WTC11 (cell line): Measurements from ENCODE around the gene MYO19. TPM values are rescaled to one million over a fixed set of nuclear protein-coding genes. Genes with fewer than 3 reads are reported as not detected.

Source experiments
- ATAC-seq: fragments of 200-7000 bp; cut with Tn5 transposase; 2 replicates; pipeline ENCODE4 v1.10.0; 2021; ENCODE audit warnings: mild to moderate bottlenecking, moderate library complexity
- CTCF ChIA-PET: fragments of 300-600 bp; sonication (Branson Sonifier 250); formaldehyde crosslinking; loops from one replicate; lab custom pipeline; 2021; ENCODE audit warnings: antibody characterized with exemption; lab: Charles Lee
- POLR2A ChIA-PET: fragments of 350-600 bp; sonication (Branson Sonifier 250); formaldehyde crosslinking; loops from one replicate; lab custom pipeline; 2021; ENCODE audit warnings: antibody characterized with exemption; lab: Charles Lee
- DNase-seq: peaks from one replicate; pipeline ENCODE4 v3.0.0; 2021; ENCODE audit warnings: low spot score
- H3K27ac Mint-ChIP-seq: 2 replicates; pipeline ENCODE4 v1.8.0; 2021; ENCODE audit warnings: mixed read lengths
- H3K27me3 Mint-ChIP-seq: 2 replicates; pipeline ENCODE4 v1.8.0; 2021; ENCODE audit warnings: low read depth, mild to moderate bottlenecking, moderate library complexity, mixed read lengths
- H3K36me3 Mint-ChIP-seq: 2 replicates; pipeline ENCODE4 v1.8.0; 2021; ENCODE audit warnings: mixed read lengths
- H3K4me1 Mint-ChIP-seq: 2 replicates; pipeline ENCODE4 v1.8.0; 2022; ENCODE audit warnings: mixed read lengths
- H3K4me3 Mint-ChIP-seq: 2 replicates; pipeline ENCODE4 v1.8.0; 2021; ENCODE audit warnings: mild to moderate bottlenecking, moderate library complexity, mixed read lengths
- H3K9me3 Mint-ChIP-seq: 2 replicates; pipeline ENCODE4 v1.8.0; 2021; ENCODE audit warnings: mixed read lengths
- AFF4 ChIP-seq: sonication (generic); formaldehyde crosslinking; IDR thresholded peaks from 2 replicates; pipeline ENCODE4 v1.8.1; 2023; ENCODE audit warnings: mild to moderate bottlenecking, missing genetic modification reagents, borderline replicate concordance
- AR ChIP-seq: fragments of 250-450 bp; sonication (Bioruptor Pico); IDR thresholded peaks from 2 replicates; pipeline ENCODE4 v1.9.0; 2021; ENCODE audit warnings: mild to moderate bottlenecking
- ATF1 ChIP-seq: sonication (generic); formaldehyde crosslinking; IDR thresholded peaks from 2 replicates; pipeline ENCODE4 v1.8.1; 2023; ENCODE audit warnings: mild to moderate bottlenecking, moderate library complexity, missing genetic modification reagents
- IRF1 ChIP-seq: sonication (generic); formaldehyde crosslinking; IDR thresholded peaks from 2 replicates; pipeline ENCODE4 v1.8.0; 2023; ENCODE audit warnings: missing genetic modification reagents
- JAZF1 ChIP-seq: fragments of 250-450 bp; sonication (Bioruptor Pico); IDR thresholded peaks from 2 replicates; pipeline ENCODE4 v1.9.0; 2021; ENCODE audit warnings: moderate library complexity, mild to moderate bottlenecking, inconsistent platforms
- JUN ChIP-seq: sonication (generic); formaldehyde crosslinking; IDR thresholded peaks from 2 replicates; pipeline ENCODE4 v1.8.0; 2023; ENCODE audit warnings: mild to moderate bottlenecking, missing genetic modification reagents
- MLX ChIP-seq: sonication (generic); formaldehyde crosslinking; IDR thresholded peaks from 2 replicates; pipeline ENCODE4 v1.8.1; 2023; ENCODE audit warnings: mild to moderate bottlenecking, missing genetic modification reagents, moderate library complexity
- NFATC4 ChIP-seq: fragments of 250-450 bp; sonication (Bioruptor Pico); IDR thresholded peaks from 2 replicates; pipeline ENCODE4 v1.9.0; 2021; ENCODE audit warnings: mild to moderate bottlenecking
- NFE2L1 ChIP-seq: sonication (generic); formaldehyde crosslinking; IDR thresholded peaks from 2 replicates; pipeline ENCODE4 v1.8.1; 2023; ENCODE audit warnings: missing genetic modification reagents
- NR1H2 ChIP-seq: sonication (generic); formaldehyde crosslinking; IDR thresholded peaks from 2 replicates; pipeline ENCODE4 v1.9.0; 2021; ENCODE audit warnings: mild to moderate bottlenecking, moderate library complexity, missing genetic modification reagents
- OVOL2 ChIP-seq: fragments of 250-450 bp; sonication (Bioruptor Pico); IDR thresholded peaks from 2 replicates; pipeline ENCODE4 v1.9.0; 2021; ENCODE audit warnings: mild to moderate bottlenecking, borderline replicate concordance
- RELA ChIP-seq: sonication (generic); formaldehyde crosslinking; IDR thresholded peaks from 2 replicates; pipeline ENCODE4 v1.8.1; 2022; ENCODE audit warnings: missing genetic modification reagents, mild to moderate bottlenecking, borderline replicate concordance
- RORB ChIP-seq: fragments of 250-450 bp; sonication (Bioruptor Pico); IDR thresholded peaks from 2 replicates; pipeline ENCODE4 v1.9.0; 2021; ENCODE audit warnings: mild to moderate bottlenecking
- SMAD4 ChIP-seq: sonication (generic); formaldehyde crosslinking; IDR thresholded peaks from 2 replicates; pipeline ENCODE4 v1.8.0; 2022; ENCODE audit warnings: mild to moderate bottlenecking, missing genetic modification reagents
- SP1 ChIP-seq: sonication (generic); formaldehyde crosslinking; conservative IDR thresholded peaks from 2 replicates; pipeline ENCODE4 v1.8.1; 2022; ENCODE audit warnings: missing genetic modification reagents
- STAT6 ChIP-seq: sonication (generic); formaldehyde crosslinking; conservative IDR thresholded peaks from 2 replicates; pipeline ENCODE4 v1.8.1; 2023; ENCODE audit warnings: mild to moderate bottlenecking, low read depth, missing genetic modification reagents, moderate library complexity
- TCF7 ChIP-seq: sonication (generic); formaldehyde crosslinking; IDR thresholded peaks from 2 replicates; pipeline ENCODE4 v1.8.0; 2022; ENCODE audit warnings: mild to moderate bottlenecking, low read depth, missing genetic modification reagents, moderate library complexity
- TEAD4 ChIP-seq: sonication (generic); formaldehyde crosslinking; IDR thresholded peaks from 2 replicates; pipeline ENCODE4 v1.8.0; 2022; ENCODE audit warnings: mild to moderate bottlenecking, missing genetic modification reagents
- TP53 ChIP-seq: sonication (generic); formaldehyde crosslinking; IDR thresholded peaks from 2 replicates; pipeline ENCODE4 v1.8.1; 2023; ENCODE audit warnings: mild to moderate bottlenecking, missing genetic modification reagents
- ZBTB21 ChIP-seq: sonication (generic); formaldehyde crosslinking; IDR thresholded peaks from 2 replicates; pipeline ENCODE4 v1.8.1; 2023; ENCODE audit warnings: mild to moderate bottlenecking, missing genetic modification reagents, borderline replicate concordance
- ZNF121 ChIP-seq: sonication (generic); formaldehyde crosslinking; IDR thresholded peaks from 2 replicates; pipeline ENCODE4 v1.8.0; 2023; ENCODE audit warnings: missing genetic modification reagents
- ZNF138 ChIP-seq: sonication (generic); formaldehyde crosslinking; conservative IDR thresholded peaks from 2 replicates; pipeline ENCODE4 v1.8.1; 2022; ENCODE audit warnings: mild to moderate bottlenecking, moderate library complexity, missing genetic modification reagents
- ZNF232 ChIP-seq: sonication (generic); formaldehyde crosslinking; IDR thresholded peaks from 2 replicates; pipeline ENCODE4 v1.8.0; 2022; ENCODE audit warnings: mild to moderate bottlenecking, missing genetic modification reagents
- ZNF396 ChIP-seq: fragments of 250-450 bp; sonication (Bioruptor Pico); IDR thresholded peaks from 2 replicates; pipeline ENCODE4 v1.8.0; 2021; ENCODE audit warnings: mild to moderate bottlenecking, moderate library complexity, borderline replicate concordance
- ZNF423 ChIP-seq: fragments of 250-450 bp; sonication (Bioruptor Pico); IDR thresholded peaks from 2 replicates; pipeline ENCODE4 v2.1.2; 2022; ENCODE audit warnings: mild to moderate bottlenecking, moderate library complexity
- total RNA-seq: library from RNA; stranded (reverse); gene quantifications from 3 replicates; pipeline ENCODE4 v1.2.3, GENCODE V29; 2021

MYO19 gene
- total RNA-seq, 1 experiment from 2014 or later = 146 TPM

GRCh38 chr17:36464765-36465088 is 69.9 kb downstream of the MYO19 start:
- POLR2A ChIA-PET = no interaction called here
- H3K9me3 Mint-ChIP-seq = no peaks in the 10 kb centered on the region
- peak; percentile 32 for DNase-seq
- peaks cover 43% of the 10 kb centered on the region for H3K27me3 Mint-ChIP-seq
- no peak for TF ChIP-seq ZNF121 (CRISPR knock-in tag)
- TF ChIP-seq NR1H2 = no peak
- no peak for TF ChIP-seq TEAD4
- TF ChIP-seq NFATC4 (CRISPR knock-in tag) = no peak
- no peak for TF ChIP-seq RORB (CRISPR knock-in tag)
- no peak for TF ChIP-seq MLX (CRISPR knock-in tag)
- no peak for TF ChIP-seq JAZF1 (CRISPR knock-in tag)
- no peak for TF ChIP-seq ZNF423 (CRISPR knock-in tag)
- no peak for TF ChIP-seq TP53 (CRISPR knock-in tag)
- TF ChIP-seq SMAD4 = no peak
- H3K4me3 Mint-ChIP-seq = no peak overlapping the region
- H3K4me1 Mint-ChIP-seq = no peaks in the 10 kb centered on the region
- no peak for ATAC-seq
- no peak overlapping the region for H3K27ac Mint-ChIP-seq
- H3K36me3 Mint-ChIP-seq = no peaks in the 10 kb centered on the region
- CTCF ChIA-PET = interaction anchor here (1.5 to 2.7 kb wide), 2 partner anchors 18 to 495 kb away, joined by 5 to 24 read pairs; no protein-coding TSS in a partner anchor

- CTCF ChIA-PET = interaction anchor here (1.0 to 2.7 kb wide), 3 partner anchors 19 to 495 kb away, joined by 3 to 24 read pairs (median 5); no protein-coding TSS in a partner anchor
- TF ChIP-seq ATF1 (CRISPR knock-in tag) (peak; percentile 83; the same call in 1 of the 2 replicates), AR (no peak), TCF7 (CRISPR knock-in tag) (0 out of 2 replicates have a peak, but pooled peaks have one; percentile 91), STAT6 (CRISPR knock-in tag) (no peak), ZNF396 (CRISPR knock-in tag) (no peak), ZNF138 (no peak), RELA (CRISPR knock-in tag) (no peak), SMAD4 (peak; percentile 81), ZNF232 (CRISPR knock-in tag) (peak; percentile 76; the same call in 1 of the 2 replicates), SP1 (CRISPR knock-in tag) (no peak), AFF4 (CRISPR knock-in tag) (no peak), NFE2L1 (CRISPR knock-in tag) (peak; percentile 60; the same call in 1 of the 2 replicates), ZBTB21 (peak; percentile 78; the same call in 1 of the 2 replicates), OVOL2 (CRISPR knock-in tag) (no peak), IRF1 (CRISPR knock-in tag) (peak; percentile 84; the same call in 1 of the 2 replicates), JUN (CRISPR knock-in tag) (peak; percentile 90; the same call in 1 of the 2 replicates)
These were observed 70.5 kb downstream of the MYO19 start for GRCh38 chr17:36463916-36464764.

More at GRCh38 chr17:36463916-36464764, 70.5 kb downstream of the MYO19 start:
- Mint-ChIP-seq H3K9me3 (no peaks in the 10 kb centered on the region), H3K36me3 (no peaks in the 10 kb centered on the region), H3K27me3 (peaks cover 43% of the 10 kb centered on the region), H3K4me3 (peak overlapping the region; percentile 20), H3K4me1 (no peaks in the 10 kb centered on the region), H3K27ac (no peak overlapping the region)
- POLR2A ChIA-PET = no interaction called here
- peak; percentile 94 for DNase-seq
- peak; percentile 99 for ATAC-seq
